ENCODE measurements around the gene ANAPC2. TPM values are rescaled to one million over a fixed set of nuclear protein-coding genes. Genes with fewer than 3 reads are reported as not detected.

Gene ANAPC2
- total RNA-seq, 2 experiments from 2014 or later = 34.8 to 36.6 TPM

GRCh38 chr9:137217276-137218211, 29.2 kb upstream of the ANAPC2 start:
- Mint-ChIP-seq H3K27me3 (ENCODE audit: low read depth) (no peaks in the 10 kb centered on the region), H3K36me3 (ENCODE audit: low read depth) (peaks cover 2% of the 10 kb centered on the region), H3K4me1 (ENCODE audit: low read depth) (no peaks in the 10 kb centered on the region), H3K4me3 (no peak overlapping the region), H3K9me3 (no peaks in the 10 kb centered on the region), H3K27ac (no peak overlapping the region)
- DNase-seq = no peak
- intact Hi-C loops (cut with micrococcal nuclease) = no loop called here
- CTCF ChIA-PET = interaction anchor here (0.7 kb wide), 1 partner anchor 11 kb away, joined by 5 read pairs; no protein-coding TSS in a partner anchor

DNA sequence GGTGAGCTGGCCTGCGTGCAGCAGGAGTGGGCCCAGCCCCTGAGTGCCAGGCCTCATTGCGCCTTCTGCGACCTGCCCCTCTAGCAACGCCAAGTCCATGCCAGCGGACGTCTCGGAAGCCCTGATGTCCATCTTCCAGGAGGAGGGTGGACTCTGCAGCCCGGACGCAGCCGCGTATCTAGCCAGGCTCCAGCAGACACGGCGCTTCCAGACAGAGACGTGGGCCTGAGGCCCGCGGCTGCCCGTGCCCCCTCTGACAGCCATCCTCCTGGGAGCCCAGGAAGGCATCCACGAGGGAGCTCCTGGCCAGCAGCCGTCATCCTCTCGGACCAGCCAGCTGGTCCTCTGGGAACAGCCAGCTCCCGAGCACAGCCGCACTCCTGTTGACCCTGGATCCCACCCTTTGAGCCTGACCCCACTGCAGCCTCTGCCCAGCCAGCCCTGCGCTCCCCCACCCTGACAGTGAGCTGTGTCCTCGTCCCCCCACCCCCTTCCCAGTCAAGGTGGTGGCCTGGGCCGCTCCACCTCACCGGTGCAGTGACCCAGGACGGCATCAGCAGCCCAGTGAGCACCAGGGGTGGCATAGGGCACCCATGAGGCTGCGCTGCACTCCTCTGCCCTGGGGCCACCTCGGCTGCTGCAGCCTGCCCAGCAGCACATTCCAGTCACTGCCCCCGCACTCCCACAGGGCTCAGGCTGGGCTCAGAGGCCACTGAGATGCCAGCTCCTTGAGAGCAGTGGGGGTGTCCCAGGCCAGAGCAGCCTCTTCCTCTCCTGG, 28.0 kb upstream of the ANAPC2 start:
- intact Hi-C loops (cut with micrococcal nuclease) = no loop called here
- CTCF ChIA-PET = no interaction called here
- Mint-ChIP-seq H3K27me3 (ENCODE audit: low read depth) (no peaks in the 10 kb centered on the region), H3K36me3 (ENCODE audit: low read depth) (peaks cover 2% of the 10 kb centered on the region), H3K27ac (no peak overlapping the region), H3K9me3 (no peaks in the 10 kb centered on the region), H3K4me1 (ENCODE audit: low read depth) (no peaks in the 10 kb centered on the region), H3K4me3 (no peak overlapping the region)
- DNase-seq = no peak

- no peak overlapping the region for H3K4me3 Mint-ChIP-seq
- CTCF ChIA-PET = no interaction called here
- no peak for DNase-seq
- no peaks in the 10 kb centered on the region for H3K9me3 Mint-ChIP-seq
- peaks cover 2% of the 10 kb centered on the region for H3K36me3 Mint-ChIP-seq (ENCODE audit: low read depth)
- H3K27me3 Mint-ChIP-seq (ENCODE audit: low read depth) = no peaks in the 10 kb centered on the region
- H3K4me1 Mint-ChIP-seq (ENCODE audit: low read depth) = no peaks in the 10 kb centered on the region
- intact Hi-C loops (cut with micrococcal nuclease) = no loop called here
- no peak overlapping the region for H3K27ac Mint-ChIP-seq
Observed at GRCh38 chr9:137215196-137215986, 27.0 kb upstream of the ANAPC2 start.

DNA sequence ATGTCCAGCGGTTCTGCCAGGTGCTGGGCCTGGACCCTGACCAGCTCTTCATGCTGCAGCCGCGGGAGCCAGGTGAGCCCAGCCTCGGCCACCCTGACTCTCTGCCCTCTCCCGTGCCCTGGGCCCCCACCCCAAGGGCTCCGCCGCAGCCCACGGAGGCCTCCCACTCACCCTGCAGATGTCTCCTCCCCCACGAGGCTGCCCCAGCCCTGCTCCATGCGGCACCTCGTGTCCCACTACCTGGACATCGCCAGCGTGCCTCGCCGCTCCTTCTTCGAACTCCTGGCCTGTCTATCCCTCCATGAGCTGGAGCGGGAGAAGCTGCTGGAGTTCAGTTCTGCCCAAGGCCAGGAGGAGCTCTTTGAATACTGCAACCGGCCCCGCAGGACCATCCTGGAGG, 26.3 kb upstream of the ANAPC2 start:
- no peak overlapping the region for H3K27ac Mint-ChIP-seq
- H3K4me3 Mint-ChIP-seq = no peak overlapping the region
- no peaks in the 10 kb centered on the region for H3K9me3 Mint-ChIP-seq
- H3K4me1 Mint-ChIP-seq (ENCODE audit: low read depth) = no peaks in the 10 kb centered on the region
- no peak for DNase-seq
- intact Hi-C loops (cut with micrococcal nuclease) = no loop called here
- CTCF ChIA-PET = no interaction called here
- H3K36me3 Mint-ChIP-seq (ENCODE audit: low read depth) = peaks cover 4% of the 10 kb centered on the region
- no peaks in the 10 kb centered on the region for H3K27me3 Mint-ChIP-seq (ENCODE audit: low read depth)

DNA sequence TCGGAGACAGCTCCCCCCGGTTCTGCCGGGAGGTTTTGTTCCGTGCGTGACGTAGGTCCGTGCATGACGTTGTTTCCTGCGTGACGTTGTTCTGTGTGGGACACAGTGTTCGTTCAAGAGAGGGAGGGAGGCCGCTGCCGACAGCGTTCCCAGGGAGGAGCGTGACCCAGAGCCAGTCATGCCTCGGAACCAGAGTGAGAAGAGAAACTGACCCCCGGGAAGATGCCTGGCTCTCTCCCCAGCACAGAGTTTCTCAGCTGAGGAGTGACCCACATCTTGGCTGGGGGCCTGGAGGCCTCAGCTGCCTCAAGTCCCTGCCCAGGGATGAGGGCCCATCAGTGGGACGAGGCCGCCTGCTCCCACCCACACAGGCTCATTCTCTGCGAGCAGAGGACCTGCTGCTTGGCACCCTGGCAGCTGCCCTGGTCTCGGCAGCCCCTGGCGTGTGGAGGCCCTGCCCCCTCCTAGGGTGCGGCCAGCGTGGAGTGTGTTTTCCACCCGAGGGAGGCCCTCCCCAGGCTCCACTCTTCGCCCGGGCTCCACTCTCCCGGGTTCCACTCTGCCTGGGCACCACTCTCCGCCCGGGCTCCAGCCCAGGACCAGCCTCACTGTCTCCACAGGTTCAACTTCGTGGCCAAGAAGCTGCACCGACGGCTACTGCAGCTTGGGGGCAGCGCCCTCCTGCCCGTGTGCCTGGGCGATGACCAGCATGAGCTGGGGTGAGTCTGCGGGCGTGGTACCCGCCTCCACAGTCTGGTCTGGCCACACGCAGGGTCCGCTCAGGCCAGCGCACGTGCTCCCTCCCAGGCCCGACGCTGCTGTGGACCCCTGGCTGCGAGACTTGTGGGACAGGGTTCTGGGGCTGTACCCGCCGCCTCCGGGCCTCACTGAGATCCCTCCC, 25.1 kb upstream of the ANAPC2 start:
- H3K4me1 Mint-ChIP-seq (ENCODE audit: low read depth) = peaks cover 5% of the 10 kb centered on the region
- intact Hi-C loops (cut with micrococcal nuclease) = no loop called here
- H3K27ac Mint-ChIP-seq = no peak overlapping the region
- CTCF ChIA-PET = no interaction called here
- no peak overlapping the region for H3K4me3 Mint-ChIP-seq
- no peak for DNase-seq
- H3K36me3 Mint-ChIP-seq (ENCODE audit: low read depth) = peaks cover 12% of the 10 kb centered on the region
- H3K27me3 Mint-ChIP-seq (ENCODE audit: low read depth) = no peaks in the 10 kb centered on the region
- no peaks in the 10 kb centered on the region for H3K9me3 Mint-ChIP-seq

DNA sequence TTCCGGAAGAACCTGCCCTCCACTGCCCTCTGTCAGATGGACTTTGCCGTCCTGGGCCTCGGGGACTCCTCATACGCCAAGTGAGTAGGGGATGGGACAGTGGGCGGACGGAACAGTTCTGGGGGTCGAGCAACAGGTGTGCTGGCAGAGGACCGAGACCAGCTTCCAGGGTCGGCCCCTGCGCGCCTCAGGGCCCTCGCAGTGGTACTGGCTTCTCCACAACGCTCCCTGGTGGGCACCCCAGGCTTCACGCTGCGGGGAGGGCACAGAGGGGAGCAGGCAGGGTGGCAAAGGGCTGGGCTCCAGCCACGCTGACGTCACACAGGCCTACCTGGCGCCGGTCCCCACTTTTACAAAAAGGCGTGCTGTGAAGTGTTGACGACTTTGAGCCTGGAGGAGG, 24.2 kb upstream of the ANAPC2 start:
- Mint-ChIP-seq H3K36me3 (ENCODE audit: low read depth) (peaks cover 14% of the 10 kb centered on the region), H3K4me1 (ENCODE audit: low read depth) (peaks cover 7% of the 10 kb centered on the region), H3K9me3 (no peaks in the 10 kb centered on the region), H3K27ac (no peak overlapping the region), H3K4me3 (no peak overlapping the region), H3K27me3 (ENCODE audit: low read depth) (no peaks in the 10 kb centered on the region)
- no peak for DNase-seq
- CTCF ChIA-PET = no interaction called here
- intact Hi-C loops (cut with micrococcal nuclease) = no loop called here

DNA sequence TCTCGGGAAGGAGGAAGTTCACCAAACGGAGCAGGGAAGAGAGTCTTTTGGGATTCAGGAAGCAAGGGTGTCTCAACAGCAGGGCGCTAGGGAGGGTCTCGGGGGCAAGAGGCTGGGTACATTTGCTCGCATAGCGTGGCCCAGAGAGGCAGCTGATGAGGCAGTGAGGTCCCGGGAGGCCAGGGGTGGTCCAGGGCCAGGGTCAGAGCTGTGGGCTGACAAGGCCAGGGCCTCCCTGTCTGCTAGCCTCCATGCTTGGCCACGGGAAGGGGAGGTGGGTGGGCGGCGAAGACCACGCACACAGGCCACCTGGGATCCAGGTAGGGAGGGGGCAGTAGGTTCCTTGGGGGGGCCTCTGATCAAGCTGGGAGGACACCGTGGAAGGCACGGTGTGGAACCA, 23.2 kb upstream of the ANAPC2 start:
- H3K4me3 Mint-ChIP-seq = no peak overlapping the region
- peaks cover 17% of the 10 kb centered on the region for H3K4me1 Mint-ChIP-seq (ENCODE audit: low read depth)
- H3K9me3 Mint-ChIP-seq = no peaks in the 10 kb centered on the region
- no peak for DNase-seq
- intact Hi-C loops (cut with micrococcal nuclease) = no loop called here
- CTCF ChIA-PET = no interaction called here
- H3K27me3 Mint-ChIP-seq (ENCODE audit: low read depth) = no peaks in the 10 kb centered on the region
- H3K27ac Mint-ChIP-seq = no peak overlapping the region
- peaks cover 21% of the 10 kb centered on the region for H3K36me3 Mint-ChIP-seq (ENCODE audit: low read depth)

GRCh38 chr9:137206602-137207001, 18.2 kb upstream of the ANAPC2 start:
- H3K36me3 Mint-ChIP-seq (ENCODE audit: low read depth) = peaks cover 25% of the 10 kb centered on the region
- CTCF ChIA-PET = interaction anchor here (1.0 to 1.7 kb wide), 4 partner anchors 11 to 139 kb away, joined by 3 to 6 read pairs (median 4); partner anchors contain the start of gene SSNA1
- peak overlapping the region; percentile 78 for H3K27ac Mint-ChIP-seq
- no peaks in the 10 kb centered on the region for H3K9me3 Mint-ChIP-seq
- H3K4me3 Mint-ChIP-seq = peak overlapping the region; percentile 92
- intact Hi-C loops (cut with micrococcal nuclease) = no loop called here
- H3K27me3 Mint-ChIP-seq (ENCODE audit: low read depth) = no peaks in the 10 kb centered on the region
- H3K4me1 Mint-ChIP-seq (ENCODE audit: low read depth) = peaks cover 47% of the 10 kb centered on the region
- DNase-seq = no peak

- CTCF ChIA-PET = interaction anchor here (1.6 kb wide), 1 partner anchor 12 kb away, joined by 5 read pairs; a partner anchor contains a TSS
- Mint-ChIP-seq H3K27ac (peak within 1 kb of the TSS; percentile 84), H3K36me3 (ENCODE audit: low read depth) (peaks cover 25% of the 10 kb centered on the region), H3K27me3 (ENCODE audit: low read depth) (no peaks in the 10 kb centered on the region), H3K4me3 (peak within 1 kb of the TSS; percentile 92), H3K4me1 (ENCODE audit: low read depth) (peaks cover 54% of the 10 kb centered on the region), H3K9me3 (no peaks in the 10 kb centered on the region)
- intact Hi-C loops (cut with micrococcal nuclease) = loop anchor here (1.0 to 2.0 kb wide), 3 partner anchors 17 to 55 kb away; partner anchors contain the start of genes ANAPC2 and SSNA1
- peak; percentile 96 for DNase-seq
Observed at GRCh38 chr9:137205126-137206069, 17.0 kb upstream of the ANAPC2 start, which contains the start of the genes NDOR1 and TMEM203. Gene NDOR1, plus strand, starts transcription at chr9:137205700. Its CDS starts 78 bp downstream, at chr9:137205778. Gene TMEM203, minus strand, starts transcription at chr9:137205648. Its CDS starts 234 bp downstream, at chr9:137205414.

- no peak for DNase-seq
- Mint-ChIP-seq H3K4me1 (ENCODE audit: low read depth) (peaks cover 54% of the 10 kb centered on the region), H3K4me3 (peak overlapping the region; percentile 92), H3K36me3 (ENCODE audit: low read depth) (peaks cover 23% of the 10 kb centered on the region), H3K27me3 (ENCODE audit: low read depth) (no peaks in the 10 kb centered on the region), H3K27ac (peak overlapping the region; percentile 84), H3K9me3 (no peaks in the 10 kb centered on the region)
- intact Hi-C loops (cut with micrococcal nuclease) = loop anchor here (1.0 to 5.0 kb wide), 5 partner anchors 16 to 397 kb away; partner anchors contain the start of genes ANAPC2, RABL6, SSNA1 and TUBB4B
- CTCF ChIA-PET = interaction anchor here (1.0 to 1.1 kb wide), 2 partner anchors 82 to 176 kb away, joined by 3 read pairs; no protein-coding TSS in a partner anchor
Observed at GRCh38 chr9:137204731-137205125, 16.4 kb upstream of the ANAPC2 start.

Measured in activated naive CD4-positive, alpha-beta T cell treated with anti-CD3 and anti-CD28 coated beads for 36 hours (primary cell).